NCI-H187 treated with DMSO at 0.1 percent for 48 hours (cell line): Measurements from ENCODE around the gene SEMA5B.

Experiments used
- DNase-seq: peaks from one replicate; lab custom pipeline; 2025; lab: John Stamatoyannopoulos, UW

Gene SEMA5B

DNA sequence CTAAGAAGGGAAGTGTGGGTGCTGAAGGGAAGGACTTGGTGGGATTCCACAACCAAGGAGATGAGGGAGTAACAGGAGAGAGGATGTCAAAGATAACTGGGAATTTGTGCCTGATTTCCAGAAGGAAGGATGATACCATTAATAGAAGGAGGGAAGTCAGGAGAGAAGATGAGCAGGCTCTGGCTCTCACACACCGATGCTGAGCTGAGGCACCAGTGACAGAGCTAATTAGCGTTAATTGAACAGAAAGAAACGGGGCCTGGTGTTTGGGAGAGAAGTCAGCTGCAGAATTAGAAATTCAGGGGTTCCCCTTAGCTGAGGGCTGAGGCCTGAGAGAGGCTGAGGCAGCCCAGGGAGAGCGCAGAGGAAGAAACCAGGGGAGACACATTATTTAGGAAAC lies 27.4 kb upstream of the SEMA5B start:
- DNase-seq, result no peak

GRCh38 chr3:123054109-123054778 lies 26.7 kb upstream of the SEMA5B start:
- peak; percentile 17 for DNase-seq

DNA sequence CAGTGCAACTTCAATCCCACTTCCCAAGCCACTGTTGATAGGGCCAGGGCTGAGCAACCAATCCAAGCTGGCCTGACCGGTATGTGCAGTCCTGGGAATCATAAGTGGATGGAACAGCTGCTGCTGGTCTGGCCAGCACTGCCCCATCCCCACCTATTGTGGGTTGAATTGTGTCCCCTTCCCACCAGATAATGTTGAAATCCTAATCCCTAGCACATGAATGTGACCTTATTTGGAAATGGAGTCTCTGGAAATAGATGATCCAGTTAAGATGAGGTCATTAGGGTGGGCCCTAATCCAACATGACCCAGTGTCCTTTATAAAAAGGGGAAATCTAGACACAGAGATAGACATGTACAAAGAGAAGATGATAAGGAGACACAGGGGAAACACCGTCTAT lies 25.5 kb upstream of the SEMA5B start:
- DNase-seq, result no peak

GRCh38 chr3:123050666-123051065 lies 23.1 kb upstream of the SEMA5B start:
- no peak for DNase-seq

DNA sequence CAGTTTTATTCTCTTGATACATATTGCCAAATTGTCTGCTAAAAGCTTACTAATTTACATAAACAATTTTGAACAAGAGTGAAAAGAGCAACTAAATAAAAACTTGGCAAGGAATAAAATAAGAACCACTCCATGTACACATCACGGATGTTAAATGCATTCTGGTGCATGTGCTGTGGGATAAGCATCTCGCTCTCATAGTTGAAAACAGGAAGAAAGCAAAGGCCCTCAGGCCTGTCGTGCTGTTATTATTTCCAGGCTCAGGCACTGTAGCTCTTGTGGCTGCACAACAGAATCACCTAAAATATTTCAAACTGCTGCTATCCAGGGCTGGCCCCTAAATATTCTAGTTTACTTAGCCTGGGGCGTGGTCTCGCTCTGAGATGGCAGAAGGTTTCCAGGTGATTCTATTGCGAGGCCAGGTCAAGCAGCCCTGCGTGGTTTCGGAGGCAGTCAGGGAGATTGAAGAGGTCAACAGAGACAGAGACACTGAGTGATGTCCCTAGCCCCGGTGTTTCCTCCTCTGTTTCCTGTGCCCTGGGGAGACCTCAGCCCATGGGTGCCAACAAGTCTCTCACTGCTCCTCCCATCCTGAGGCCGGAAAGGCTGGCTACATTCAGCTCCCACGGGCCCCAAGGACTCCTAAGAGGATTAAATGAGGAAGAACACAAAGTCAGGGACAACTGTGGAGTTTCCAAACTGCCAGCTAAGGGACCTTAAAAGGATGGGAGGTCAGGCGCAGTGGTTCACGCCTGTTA lies 21.1 kb upstream of the SEMA5B start:
- no peak for DNase-seq

DNA sequence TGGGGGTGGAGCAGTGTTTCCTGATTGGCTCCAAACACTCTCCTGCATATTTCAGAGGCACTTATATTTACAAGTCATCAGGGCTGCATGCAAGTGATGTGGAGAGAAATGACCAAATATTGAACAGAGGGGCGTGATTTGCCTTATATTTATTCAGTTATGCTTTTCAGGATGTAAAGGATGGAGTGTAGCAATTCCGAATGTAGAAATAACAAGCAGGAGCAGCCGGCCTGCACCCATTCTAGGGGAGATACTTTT lies 19.4 kb upstream of the SEMA5B start:
- DNase-seq, result no peak

DNA sequence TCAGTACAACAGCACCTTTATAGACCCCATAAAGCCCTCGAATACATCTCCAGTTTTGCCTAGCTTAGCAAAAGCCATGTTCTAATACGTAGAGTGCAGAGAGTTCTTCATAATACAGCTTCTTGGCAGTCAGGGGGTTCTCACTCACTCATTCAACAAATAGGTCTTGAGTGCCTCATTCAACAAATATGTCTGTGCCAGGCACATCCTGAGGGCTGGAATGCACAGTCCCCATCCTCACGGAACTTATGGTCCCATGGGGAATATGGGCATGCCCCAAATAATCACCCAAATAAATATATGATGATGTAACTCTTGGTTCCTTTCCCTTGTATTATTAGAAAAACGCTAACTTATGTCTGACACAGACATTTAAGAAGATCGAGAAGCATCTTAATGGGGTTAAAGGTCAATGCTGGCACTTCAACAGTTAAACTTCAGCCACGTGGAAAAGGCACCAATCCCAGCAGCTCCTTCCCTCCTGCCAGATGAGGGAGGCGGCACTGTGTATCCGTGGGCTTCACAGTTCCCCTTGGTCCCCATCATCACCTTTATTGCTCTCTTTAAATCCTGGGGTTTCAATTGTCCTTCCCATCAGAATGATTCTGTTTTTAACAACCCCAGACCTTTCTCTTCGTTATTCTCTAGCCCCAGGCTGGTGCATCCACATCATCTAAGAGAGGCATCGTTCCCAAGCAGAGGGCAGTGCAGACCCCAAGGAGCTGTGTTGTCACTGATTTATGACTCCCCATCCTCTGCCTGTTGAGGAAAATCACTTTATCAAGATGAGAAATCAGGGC lies 18.9 kb upstream of the SEMA5B start:
- DNase-seq, result no peak

- DNase-seq, result no peak
Observed at GRCh38 chr3:123044981-123045763, 17.6 kb upstream of the SEMA5B start.

DNA sequence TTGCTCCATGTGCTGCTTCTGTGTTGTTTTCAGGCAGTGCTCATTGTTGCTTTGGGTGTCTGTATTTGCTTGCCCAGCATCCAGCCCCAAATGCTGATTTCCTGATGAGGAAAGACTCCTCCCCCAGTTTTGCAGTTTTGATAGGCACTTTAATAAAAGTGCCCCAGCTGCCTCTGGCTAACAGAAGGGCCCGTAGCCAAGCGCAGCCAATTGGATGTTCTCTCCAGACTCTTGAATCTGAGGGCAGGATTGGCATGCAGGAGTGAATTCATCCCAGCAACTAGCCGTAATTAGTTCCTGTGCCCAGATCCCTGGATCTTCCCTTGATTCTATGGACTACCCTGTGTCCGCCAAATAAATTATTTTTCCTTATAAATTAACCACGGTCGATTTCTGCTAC lies 14.8 kb upstream of the SEMA5B start:
- no peak for DNase-seq

GRCh38 chr3:123039178-123039577 lies 11.6 kb upstream of the SEMA5B start:
- DNase-seq, result no peak

- no peak for DNase-seq
Observed at GRCh38 chr3:123038751-123039150, 11.2 kb upstream of the SEMA5B start.

- no peak for DNase-seq
Observed at GRCh38 chr3:123037015-123037375, 9.4 kb upstream of the SEMA5B start.

GRCh38 chr3:123036352-123037014 lies 8.9 kb upstream of the SEMA5B start:
- DNase-seq, result no peak

- no peak for DNase-seq
Observed at GRCh38 chr3:123034996-123035395, 7.4 kb upstream of the SEMA5B start.

DNA sequence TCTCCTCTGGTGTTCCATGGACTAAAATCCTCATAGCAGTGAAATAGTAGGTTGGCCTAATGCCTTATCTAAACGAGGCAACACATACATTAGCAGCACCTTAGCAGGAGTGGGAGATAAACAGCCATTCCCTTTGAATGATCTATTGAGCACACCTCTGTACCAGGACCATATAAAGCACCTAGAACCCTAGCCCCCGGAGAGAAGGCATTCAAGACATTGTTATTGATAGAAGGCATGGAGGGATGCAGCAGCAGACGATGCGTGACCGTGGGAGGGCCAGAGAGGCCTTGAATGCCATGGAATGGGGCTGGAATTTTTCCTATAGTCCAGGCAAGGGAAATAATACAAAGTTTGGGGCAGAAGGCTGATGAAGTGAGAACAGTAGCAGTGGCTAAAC lies 6.6 kb upstream of the SEMA5B start:
- DNase-seq, result no peak

GRCh38 chr3:123032057-123032456 lies 4.5 kb upstream of the SEMA5B start:
- no peak for DNase-seq

GRCh38 chr3:123031051-123031450 lies 3.5 kb upstream of the SEMA5B start:
- DNase-seq, result no peak

GRCh38 chr3:123028233-123028828 lies 768 bp upstream of the SEMA5B start:
- peak; percentile 19 for DNase-seq

GRCh38 chr3:123026565-123027291 lies 835 bp downstream of the SEMA5B start:
- no peak for DNase-seq

DNA sequence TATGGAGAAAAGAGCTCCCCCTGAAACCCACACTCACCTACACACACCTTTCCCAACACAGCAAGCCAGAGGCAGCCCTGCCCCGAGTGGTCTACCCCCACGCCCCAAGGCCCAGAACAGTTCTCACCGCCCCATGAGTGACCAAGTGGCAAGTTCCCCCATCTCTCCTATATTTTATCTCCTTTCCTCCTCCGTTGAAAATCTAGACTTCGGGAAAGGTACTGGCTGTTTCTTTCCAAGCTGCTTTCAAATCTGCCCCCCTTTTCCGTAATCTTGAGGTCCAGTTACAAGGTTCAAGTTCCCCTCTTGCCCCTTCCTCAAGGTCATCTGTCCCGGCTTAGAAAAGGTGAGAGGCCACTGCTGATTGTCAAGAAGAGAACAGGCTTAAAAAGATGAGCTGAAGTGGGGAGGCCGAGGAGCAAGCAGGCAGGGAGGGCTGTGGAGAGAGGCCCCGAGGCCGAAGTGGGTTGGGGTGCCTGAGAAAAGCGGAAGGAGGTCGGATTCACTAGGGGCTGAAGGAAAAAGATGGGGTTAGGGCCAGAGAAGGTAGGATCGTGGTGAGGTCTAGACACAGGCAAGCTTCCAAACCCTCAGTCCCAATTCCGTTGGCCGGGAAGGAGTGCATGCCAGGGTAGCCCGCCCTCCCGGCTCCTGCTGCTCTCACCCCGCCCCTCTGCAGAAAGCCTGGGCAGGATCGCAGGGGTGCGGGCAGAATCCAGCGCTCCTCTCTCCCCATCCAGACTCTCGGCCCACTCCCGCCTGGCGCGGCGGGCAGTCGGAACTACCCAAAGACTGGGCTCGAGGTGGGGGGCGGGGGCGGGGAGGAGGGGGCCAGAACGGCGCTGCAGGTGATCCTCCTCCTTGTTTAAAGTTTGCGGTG lies 1.7 kb downstream of the SEMA5B start:
- DNase-seq, result no peak
